NT2/D1 (cell line): ENCODE data around the gene RELB.
A peak's percentile ranks its signal among the peaks of the same experiment; 100 is the strongest.

Experiments
- DNase-seq: peaks from one replicate; pipeline ENCODE4 v3.0.0-alpha.2; 2011; ENCODE audit warnings: low read depth, low spot score
- H3K27me3 ChIP-seq: 2 replicates; pipeline ENCODE4 v1.6.0; 2011; ENCODE audit warnings: mild to moderate bottlenecking; ENCODE audit not compliant: insufficient read length, insufficient read depth
- H3K36me3 ChIP-seq: 2 replicates; pipeline ENCODE4 v1.6.1; 2011; ENCODE audit warnings: mild to moderate bottlenecking, low read length, mixed read lengths; ENCODE audit not compliant: insufficient read depth, insufficient read length
- H3K4me1 ChIP-seq: 2 replicates; pipeline ENCODE4 v1.5.1; 2011; ENCODE audit not compliant: insufficient read depth, insufficient read length
- H3K4me3 ChIP-seq: 2 replicates; pipeline ENCODE4 v1.5.1; 2011; ENCODE audit warnings: low read depth; ENCODE audit not compliant: insufficient read length
- H3K9ac ChIP-seq: 2 replicates; pipeline ENCODE4 v1.6.0; 2011; ENCODE audit warnings: low read depth; ENCODE audit not compliant: insufficient read length
- H3K9me3 ChIP-seq: 2 replicates; pipeline ENCODE4 v1.5.1; 2011; ENCODE audit warnings: mild to moderate bottlenecking, low read length; ENCODE audit not compliant: insufficient read depth
- SUZ12 ChIP-seq: IDR thresholded peaks from 2 replicates; pipeline ENCODE4 v1.6.1; 2011; ENCODE audit not compliant: insufficient read length, insufficient read depth; ENCODE audit errors: extremely low read depth
- YY1 ChIP-seq: IDR thresholded peaks from 2 replicates; pipeline ENCODE4 v1.6.1; 2011; ENCODE audit not compliant: insufficient read length, insufficient read depth
- ZNF274 ChIP-seq: IDR thresholded peaks from 2 replicates; pipeline ENCODE4 v1.6.1; 2011; ENCODE audit warnings: mild to moderate bottlenecking, low read depth, low read length

Gene RELB

DNA sequence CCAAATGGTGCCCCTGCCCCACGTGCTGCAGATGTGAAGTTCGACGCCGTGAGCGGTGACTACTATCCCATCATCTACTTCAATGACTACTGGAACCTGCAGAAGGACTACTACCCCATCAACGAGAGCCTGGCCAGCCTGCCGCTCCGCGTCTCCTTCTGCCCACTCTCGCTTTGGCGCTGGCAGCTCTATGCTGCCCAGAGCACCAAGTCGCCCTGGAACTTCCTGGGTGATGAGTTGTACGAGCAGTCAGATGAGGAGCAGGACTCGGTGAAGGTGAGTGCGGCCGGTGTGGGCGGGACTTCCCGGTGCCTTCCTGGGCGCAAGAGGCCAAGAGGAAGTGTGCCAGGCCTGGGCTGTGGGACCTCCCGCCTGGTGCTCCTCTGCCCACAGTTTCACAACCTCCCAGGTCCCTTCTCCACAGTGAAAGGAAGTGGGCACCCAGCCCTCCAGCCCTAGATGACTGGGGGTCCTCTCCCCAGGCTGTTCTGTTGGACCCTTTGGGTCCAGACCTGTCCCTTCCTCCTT lies 14.1 kb upstream of the RELB start:
- H3K9ac ChIP-seq, result no peak overlapping the region

DNA sequence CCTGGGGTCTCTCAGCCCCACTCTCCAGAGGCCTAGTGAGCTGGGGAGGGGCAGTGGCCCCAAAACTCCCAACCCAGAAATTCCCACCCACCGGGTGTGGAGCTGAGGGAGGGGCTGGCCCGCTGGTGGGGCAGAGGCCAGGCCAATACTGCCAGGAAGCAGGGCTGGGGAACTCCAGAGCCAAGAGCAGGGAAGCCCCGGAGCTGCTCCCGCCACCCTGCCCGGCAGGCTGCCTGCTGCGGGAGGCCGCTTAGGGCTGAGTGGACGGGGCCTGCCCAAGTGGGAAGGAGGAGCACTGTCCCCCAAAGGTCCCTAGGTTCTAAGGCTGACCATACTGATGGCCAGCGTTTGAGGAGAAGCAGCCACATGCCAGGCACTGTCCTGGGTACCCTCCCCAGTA lies 13.0 kb upstream of the RELB start:
- Histone ChIP-seq H3K9ac (no peak overlapping the region), H3K27me3 (no peaks in the 10 kb centered on the region), H3K36me3 (peaks cover 80% of the 10 kb centered on the region), H3K4me3 (no peak overlapping the region), H3K4me1 (no peaks in the 10 kb centered on the region), H3K9me3 (no peaks in the 10 kb centered on the region)
- TF ChIP-seq SUZ12 (no peak), ZNF274 (no peak), YY1 (no peak)
- no peak for DNase-seq

More for the DNA sequence above, 14.1 kb upstream of the RELB start:
- Histone ChIP-seq H3K27me3 (no peaks in the 10 kb centered on the region), H3K9me3 (no peaks in the 10 kb centered on the region), H3K4me3 (no peak overlapping the region), H3K36me3 (peaks cover 82% of the 10 kb centered on the region), H3K4me1 (no peaks in the 10 kb centered on the region)
- no peak for DNase-seq
- TF ChIP-seq SUZ12 (no peak), YY1 (no peak), ZNF274 (no peak)

DNA sequence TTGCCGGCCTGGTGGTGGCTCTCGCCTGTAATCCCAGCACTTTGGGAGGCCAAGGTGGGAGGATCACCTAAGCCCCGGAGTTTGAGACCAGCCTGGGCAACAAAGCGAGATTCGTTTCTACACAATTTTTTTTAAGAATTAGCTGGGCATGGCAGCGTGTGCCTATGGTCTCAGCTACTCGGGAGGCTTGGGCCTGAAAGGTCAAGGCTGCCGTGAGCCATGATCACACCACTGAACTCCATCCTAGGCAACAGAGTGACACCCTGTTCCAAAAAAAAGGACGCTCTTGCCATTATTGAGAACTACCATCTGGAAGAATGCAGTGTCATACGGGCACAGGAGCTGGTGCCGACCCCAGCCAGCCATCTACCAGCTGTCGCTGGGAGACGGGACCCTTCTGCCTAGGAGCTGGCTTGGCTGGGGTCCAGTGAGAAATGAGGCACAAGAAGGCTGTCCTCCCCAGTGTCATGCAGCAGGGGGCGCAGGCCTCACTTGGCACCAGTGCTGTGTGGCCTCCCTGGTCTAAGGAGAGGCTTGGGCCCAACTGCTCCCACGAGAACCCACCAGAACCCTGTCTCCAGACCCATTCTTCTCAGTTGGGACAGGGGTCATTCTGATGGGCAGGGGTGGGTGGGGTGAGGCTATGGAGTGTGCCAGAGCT lies 12.2 kb upstream of the RELB start:
- H3K27me3 ChIP-seq, result no peaks in the 10 kb centered on the region
- peak; percentile 16 for DNase-seq
- H3K9me3 ChIP-seq, result no peaks in the 10 kb centered on the region
- peaks cover 82% of the 10 kb centered on the region for H3K36me3 ChIP-seq
- no peak overlapping the region for H3K4me3 ChIP-seq
- no peak for TF ChIP-seq SUZ12
- TF ChIP-seq YY1, result no peak
- TF ChIP-seq ZNF274, result no peak
- no peak overlapping the region for H3K9ac ChIP-seq
- H3K4me1 ChIP-seq, result no peaks in the 10 kb centered on the region

DNA sequence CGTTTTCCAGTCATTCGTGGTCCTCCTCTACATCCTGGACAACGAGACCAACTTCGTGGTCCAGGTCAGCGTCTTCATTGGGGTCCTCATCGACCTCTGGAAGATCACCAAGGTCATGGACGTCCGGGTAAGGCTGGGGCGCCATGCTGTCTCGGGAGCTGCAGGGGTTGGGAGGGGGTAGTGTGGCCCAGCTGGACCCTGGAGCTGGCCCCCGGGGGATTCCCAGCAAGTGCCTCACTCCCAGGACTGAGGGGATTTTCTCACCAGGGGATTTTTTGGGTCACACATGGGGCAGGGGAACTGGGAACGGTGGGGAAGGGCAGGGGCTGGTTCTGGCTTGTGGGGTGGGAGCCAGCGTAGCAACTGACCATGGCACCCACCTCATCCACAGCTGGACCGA lies 10.8 kb upstream of the RELB start:
- Histone ChIP-seq H3K4me3 (no peak overlapping the region), H3K9ac (no peak overlapping the region), H3K9me3 (no peaks in the 10 kb centered on the region), H3K27me3 (no peaks in the 10 kb centered on the region), H3K4me1 (no peaks in the 10 kb centered on the region), H3K36me3 (peaks cover 69% of the 10 kb centered on the region)
- TF ChIP-seq SUZ12, result no peak
- TF ChIP-seq YY1, result no peak
- DNase-seq, result no peak

DNA sequence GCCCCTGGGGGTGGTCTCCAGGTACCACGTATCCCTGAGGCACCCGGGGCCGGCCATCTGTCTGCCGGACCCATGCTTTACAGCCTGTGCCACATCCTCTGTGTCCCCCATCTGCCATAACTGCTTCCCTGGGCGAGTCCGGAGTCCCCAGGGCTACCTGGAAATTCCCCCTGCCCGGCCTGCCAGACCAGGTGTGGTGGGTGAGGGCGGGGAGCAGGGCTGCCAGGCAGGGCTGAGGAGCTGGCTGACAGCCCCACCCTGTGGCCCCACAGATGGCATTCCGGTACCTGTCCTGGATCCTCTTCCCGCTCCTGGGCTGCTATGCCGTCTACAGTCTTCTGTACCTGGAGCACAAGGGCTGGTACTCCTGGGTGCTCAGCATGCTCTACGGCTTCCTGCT lies 10.3 kb upstream of the RELB start:
- Histone ChIP-seq H3K4me1 (no peaks in the 10 kb centered on the region), H3K4me3 (no peak overlapping the region), H3K9me3 (no peaks in the 10 kb centered on the region), H3K9ac (no peak overlapping the region), H3K36me3 (peaks cover 64% of the 10 kb centered on the region), H3K27me3 (no peaks in the 10 kb centered on the region)
- DNase-seq, result no peak
- TF ChIP-seq ZNF274 (no peak), YY1 (no peak), SUZ12 (no peak)

DNA sequence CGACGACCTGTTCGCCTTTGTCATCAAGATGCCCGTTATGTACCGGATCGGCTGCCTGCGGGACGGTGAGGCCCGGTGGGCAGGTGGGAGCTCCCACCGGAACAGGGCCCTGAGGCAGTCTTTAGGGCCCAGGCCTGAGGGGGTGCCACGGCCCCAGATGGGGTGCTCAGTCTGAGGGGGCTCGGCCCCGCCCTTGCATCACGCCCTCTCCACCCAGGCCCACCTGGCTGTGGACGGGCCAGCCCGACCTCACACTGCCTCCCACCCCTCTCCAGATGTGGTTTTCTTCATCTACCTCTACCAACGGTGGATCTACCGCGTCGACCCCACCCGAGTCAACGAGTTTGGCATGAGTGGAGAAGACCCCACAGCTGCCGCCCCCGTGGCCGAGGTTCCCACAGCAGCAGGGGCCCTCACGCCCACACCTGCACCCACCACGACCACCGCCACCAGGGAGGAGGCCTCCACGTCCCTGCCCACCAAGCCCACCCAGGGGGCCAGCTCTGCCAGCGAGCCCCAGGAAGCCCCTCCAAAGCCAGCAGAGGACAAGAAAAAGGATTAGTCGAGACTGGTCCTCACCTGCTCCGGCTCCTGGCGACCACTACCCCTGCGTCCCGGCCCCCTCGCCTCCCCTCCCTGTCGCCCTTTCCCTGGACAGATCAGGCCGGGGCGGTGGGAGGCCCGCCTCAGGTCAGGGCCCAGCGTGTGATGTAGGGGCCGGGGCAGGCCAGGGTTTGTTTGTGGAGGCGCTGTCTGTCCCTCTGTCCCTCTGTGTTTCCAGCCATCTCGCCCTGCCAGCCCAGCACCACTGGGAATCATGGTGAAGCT lies 8.7 kb upstream of the RELB start:
- TF ChIP-seq SUZ12 (no peak), ZNF274 (no peak), YY1 (no peak)
- no peak for DNase-seq
- Histone ChIP-seq H3K36me3 (peaks cover 49% of the 10 kb centered on the region), H3K4me1 (no peaks in the 10 kb centered on the region), H3K4me3 (no peak overlapping the region), H3K27me3 (no peaks in the 10 kb centered on the region), H3K9me3 (no peaks in the 10 kb centered on the region), H3K9ac (no peak overlapping the region)

DNA sequence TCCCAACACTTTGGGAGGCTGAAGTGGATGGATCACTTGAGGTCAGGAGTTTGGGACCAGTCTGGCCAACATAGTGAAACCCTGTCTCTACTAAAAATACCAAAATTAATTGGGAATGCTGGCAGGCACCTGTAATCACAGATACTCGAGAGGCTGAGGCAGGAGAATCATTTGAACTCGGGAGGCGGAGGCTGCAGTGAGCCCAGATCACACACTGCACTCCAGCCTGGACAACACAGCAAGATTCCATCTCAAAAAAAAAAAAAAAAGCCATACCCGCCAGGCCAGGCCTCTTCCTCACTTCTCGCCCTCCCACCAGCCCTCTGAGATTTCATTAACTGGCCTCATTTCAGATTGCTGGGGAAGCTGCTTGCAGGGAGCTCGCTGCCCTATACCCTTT lies 7.7 kb upstream of the RELB start:
- Histone ChIP-seq H3K9me3 (no peaks in the 10 kb centered on the region), H3K27me3 (no peaks in the 10 kb centered on the region), H3K36me3 (peaks cover 41% of the 10 kb centered on the region), H3K4me1 (no peaks in the 10 kb centered on the region), H3K9ac (no peak overlapping the region), H3K4me3 (no peak overlapping the region)
- TF ChIP-seq ZNF274 (no peak), YY1 (no peak), SUZ12 (no peak)
- DNase-seq, result no peak
